Lower lobe of right lung (tissue), 2 donors: ENCODE data around the gene CASZ1. TPM values are rescaled to one million over a fixed set of nuclear protein-coding genes. Genes with fewer than 3 reads are reported as not detected.

Experiments
- ATAC-seq, 2 donors: fragments of 200-7000 bp; cut with Tn5 transposase; one replicate each; pipeline ENCODE4 v1.9.1; 2020 to 2022; ENCODE audit warnings: mild to moderate bottlenecking in 2 of 2, moderate library complexity in 2 of 2
- DNase-seq: peaks from one replicate; pipeline ENCODE4 v3.0.0-alpha.2; 2020
- H3K27ac ChIP-seq: fragments of 200-600 bp; one replicate; pipeline ENCODE4 v1.8.0; 2022
- H3K27me3 ChIP-seq: fragments of 200-600 bp; one replicate; pipeline ENCODE4 v1.8.0; 2022; ENCODE audit warnings: low read depth
- H3K36me3 ChIP-seq: fragments of 200-600 bp; one replicate; pipeline ENCODE4 v1.8.0; 2022; ENCODE audit warnings: mild to moderate bottlenecking
- H3K4me1 ChIP-seq: fragments of 200-600 bp; one replicate; pipeline ENCODE4 v1.8.0; 2022
- H3K4me3 ChIP-seq: fragments of 200-600 bp; one replicate; pipeline ENCODE4 v1.8.0; 2022; ENCODE audit warnings: mild to moderate bottlenecking
- H3K9me3 ChIP-seq: fragments of 200-600 bp; one replicate; pipeline ENCODE4 v1.8.0; 2022
- CTCF ChIP-seq: fragments of 200-600 bp; IDR thresholded peaks from one replicate; pipeline ENCODE4 v1.8.0; 2022; ENCODE audit warnings: antibody characterized with exemption, mild to moderate bottlenecking
- intact Hi-C: fragments of 100-400 bp; cut with DNase I; formaldehyde crosslinking; loops from one replicate; pipeline ENCODE4 v1.11.0; 2022
- total RNA-seq: library from RNA; stranded (reverse); fragmentation: NEBNext Ultra II Directional; extraction: Animal tissue kit (Norgen Biotek cat#: 25700); gene quantifications from one replicate; pipeline ENCODE4 v1.2.1, GENCODE V29; 2021
- donor health status: DM: no; HTN: yes; CAD: no; lungs with severe emphysema.

Gene CASZ1
- total RNA-seq, 1 donor from 2014 or later = 47.5 TPM

- no peak for TF ChIP-seq CTCF
- ATAC-seq (peak; percentile 40), DNase-seq (no peak)
- intact Hi-C loops = no loop called here
- H3K36me3 ChIP-seq = peaks cover 19% of the 10 kb centered on the region
- H3K4me3 ChIP-seq = no peak overlapping the region
- peaks cover 17% of the 10 kb centered on the region for H3K4me1 ChIP-seq
- H3K27ac ChIP-seq = no peak overlapping the region
- H3K9me3 ChIP-seq = no peaks in the 10 kb centered on the region
- no peaks in the 10 kb centered on the region for H3K27me3 ChIP-seq
Measured at GRCh38 chr1:10598389-10598702, 198.1 kb downstream of the CASZ1 start.

- no peak overlapping the region for H3K4me3 ChIP-seq
- H3K27me3 ChIP-seq = no peaks in the 10 kb centered on the region
- H3K9me3 ChIP-seq = no peaks in the 10 kb centered on the region
- no peak for TF ChIP-seq CTCF
- H3K36me3 ChIP-seq = peaks cover 19% of the 10 kb centered on the region
- intact Hi-C loops = no loop called here
- peak; percentile 36 to 40 for ATAC-seq
- DNase-seq = no peak
- H3K4me1 ChIP-seq = peaks cover 17% of the 10 kb centered on the region
- no peak overlapping the region for H3K27ac ChIP-seq
Measured at GRCh38 chr1:10597492-10598388, 198.7 kb downstream of the CASZ1 start.

GRCh38 chr1:10596780-10597179 is 199.7 kb downstream of the CASZ1 start:
- H3K27me3 ChIP-seq = no peaks in the 10 kb centered on the region
- intact Hi-C loops = no loop called here
- TF ChIP-seq CTCF = no peak
- no peak for DNase-seq
- ATAC-seq = no peak
- peaks cover 19% of the 10 kb centered on the region for H3K36me3 ChIP-seq
- H3K9me3 ChIP-seq = no peaks in the 10 kb centered on the region
- no peak overlapping the region for H3K4me3 ChIP-seq
- H3K4me1 ChIP-seq = peaks cover 17% of the 10 kb centered on the region
- H3K27ac ChIP-seq = no peak overlapping the region

- intact Hi-C loops = no loop called here
- DNase-seq (no peak), ATAC-seq (no peak)
- peaks cover 7% of the 10 kb centered on the region for H3K36me3 ChIP-seq
- peaks cover 25% of the 10 kb centered on the region for H3K4me1 ChIP-seq
- no peaks in the 10 kb centered on the region for H3K27me3 ChIP-seq
- no peak overlapping the region for H3K27ac ChIP-seq
- TF ChIP-seq CTCF = no peak
- no peak overlapping the region for H3K4me3 ChIP-seq
- no peaks in the 10 kb centered on the region for H3K9me3 ChIP-seq
Measured at GRCh38 chr1:10594595-10595223, 201.7 kb downstream of the CASZ1 start.

- H3K4me1 ChIP-seq = peaks cover 25% of the 10 kb centered on the region
Measured at GRCh38 chr1:10593750-10594149, 202.7 kb downstream of the CASZ1 start.

More at GRCh38 chr1:10593750-10594149, 202.7 kb downstream of the CASZ1 start:
- Histone ChIP-seq H3K4me3 (no peak overlapping the region), H3K27ac (no peak overlapping the region), H3K27me3 (no peaks in the 10 kb centered on the region), H3K36me3 (no peaks in the 10 kb centered on the region), H3K9me3 (no peaks in the 10 kb centered on the region)
- ATAC-seq (no peak), DNase-seq (no peak)
- intact Hi-C loops = no loop called here
- no peak for TF ChIP-seq CTCF
